GM18858 (cell line): Measurements from ENCODE around the gene ALG6.
A peak's percentile ranks its signal among the peaks of the same experiment; 100 is the strongest.
"Not testable (repeated sequence)": the region's sequence is repeated elsewhere in the genome, so short reads cannot be mapped to it uniquely, and the experiment has no call there.

Experiments used
- ATAC-seq: cut with Tn5 transposase; IDR thresholded peaks from one replicate; pipeline ENCODE4 v1.9.1; 2021; ENCODE audit not compliant: unreplicated experiment

Gene ALG6

GRCh38 chr1:63411066-63411465 lies 43.6 kb downstream of the ALG6 start:
- no peak for ATAC-seq

- ATAC-seq: no peak
Observed at GRCh38 chr1:63413394-63413793, 46.0 kb downstream of the ALG6 start.

- no peak for ATAC-seq
Observed at GRCh38 chr1:63414691-63415365, 47.4 kb downstream of the ALG6 start.

GRCh38 chr1:63418101-63418500 lies 50.7 kb downstream of the ALG6 start:
- no peak for ATAC-seq

GRCh38 chr1:63420746-63421145 lies 53.3 kb downstream of the ALG6 start:
- ATAC-seq: not testable (repeated sequence)

GRCh38 chr1:63423649-63424048 lies 56.2 kb downstream of the ALG6 start:
- ATAC-seq: no peak

- ATAC-seq: no peak
Observed at GRCh38 chr1:63428815-63429214, 61.4 kb downstream of the ALG6 start.

GRCh38 chr1:63429281-63429680 lies 61.9 kb downstream of the ALG6 start:
- ATAC-seq: no peak

GRCh38 chr1:63435161-63435560 lies 67.7 kb downstream of the ALG6 start:
- ATAC-seq: no peak

- no peak for ATAC-seq
Observed at GRCh38 chr1:63442141-63442475, 74.7 kb downstream of the ALG6 start.

GRCh38 chr1:63448731-63449246 lies 81.4 kb downstream of the ALG6 start:
- no peak for ATAC-seq

GRCh38 chr1:63450416-63450815 lies 83.0 kb downstream of the ALG6 start:
- ATAC-seq: no peak

- ATAC-seq: peak; percentile 70
Observed at GRCh38 chr1:63453232-63453631, 85.8 kb downstream of the ALG6 start.

- no peak for ATAC-seq
Observed at GRCh38 chr1:63454269-63454668, 86.8 kb downstream of the ALG6 start.

- ATAC-seq: no peak
Observed at GRCh38 chr1:63458750-63459149, 91.3 kb downstream of the ALG6 start.

GRCh38 chr1:63461661-63462230 lies 94.3 kb downstream of the ALG6 start:
- no peak for ATAC-seq

- ATAC-seq: no peak
Observed at GRCh38 chr1:63463248-63463647, 95.8 kb downstream of the ALG6 start.

- ATAC-seq: no peak
Observed at GRCh38 chr1:63466181-63466580, 98.8 kb downstream of the ALG6 start.

- no peak for ATAC-seq
Observed at GRCh38 chr1:63466759-63467158, 99.3 kb downstream of the ALG6 start.

- ATAC-seq: not testable (repeated sequence)
Observed at GRCh38 chr1:63468683-63469082, 101.3 kb downstream of the ALG6 start.

- no peak for ATAC-seq
Observed at GRCh38 chr1:63475761-63476160, 108.3 kb downstream of the ALG6 start.

GRCh38 chr1:63480057-63480456 lies 112.6 kb downstream of the ALG6 start:
- ATAC-seq: no peak

- no peak for ATAC-seq
Observed at GRCh38 chr1:63486629-63487028, 119.2 kb downstream of the ALG6 start.
